ENCODE measurements around the gene SND1.
"Not testable (repeated sequence)": the region's sequence is repeated elsewhere in the genome, so short reads cannot be mapped to it uniquely, and the experiment has no call there.

SND1 gene

DNA sequence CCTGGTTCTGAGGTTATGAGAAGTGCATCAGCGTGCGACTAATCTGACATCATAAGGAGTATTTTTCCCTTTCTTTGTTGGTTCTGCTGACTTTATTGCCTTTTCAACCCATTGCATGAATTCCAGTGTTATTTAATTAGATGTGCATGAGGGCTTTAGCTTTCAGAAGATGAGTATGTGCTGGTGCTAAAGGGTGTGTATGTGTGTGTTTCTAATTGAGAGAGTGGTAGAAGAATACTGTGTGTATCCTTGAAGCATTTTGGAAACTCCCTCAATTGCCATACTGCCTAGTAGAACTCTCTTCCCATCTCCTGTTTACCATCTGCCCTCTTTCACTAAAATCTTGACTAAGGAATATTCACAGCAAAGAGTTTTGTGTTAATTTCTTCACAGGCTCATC, 158.1 kb downstream of the SND1 start:
- no peak for DNase-seq

DNA sequence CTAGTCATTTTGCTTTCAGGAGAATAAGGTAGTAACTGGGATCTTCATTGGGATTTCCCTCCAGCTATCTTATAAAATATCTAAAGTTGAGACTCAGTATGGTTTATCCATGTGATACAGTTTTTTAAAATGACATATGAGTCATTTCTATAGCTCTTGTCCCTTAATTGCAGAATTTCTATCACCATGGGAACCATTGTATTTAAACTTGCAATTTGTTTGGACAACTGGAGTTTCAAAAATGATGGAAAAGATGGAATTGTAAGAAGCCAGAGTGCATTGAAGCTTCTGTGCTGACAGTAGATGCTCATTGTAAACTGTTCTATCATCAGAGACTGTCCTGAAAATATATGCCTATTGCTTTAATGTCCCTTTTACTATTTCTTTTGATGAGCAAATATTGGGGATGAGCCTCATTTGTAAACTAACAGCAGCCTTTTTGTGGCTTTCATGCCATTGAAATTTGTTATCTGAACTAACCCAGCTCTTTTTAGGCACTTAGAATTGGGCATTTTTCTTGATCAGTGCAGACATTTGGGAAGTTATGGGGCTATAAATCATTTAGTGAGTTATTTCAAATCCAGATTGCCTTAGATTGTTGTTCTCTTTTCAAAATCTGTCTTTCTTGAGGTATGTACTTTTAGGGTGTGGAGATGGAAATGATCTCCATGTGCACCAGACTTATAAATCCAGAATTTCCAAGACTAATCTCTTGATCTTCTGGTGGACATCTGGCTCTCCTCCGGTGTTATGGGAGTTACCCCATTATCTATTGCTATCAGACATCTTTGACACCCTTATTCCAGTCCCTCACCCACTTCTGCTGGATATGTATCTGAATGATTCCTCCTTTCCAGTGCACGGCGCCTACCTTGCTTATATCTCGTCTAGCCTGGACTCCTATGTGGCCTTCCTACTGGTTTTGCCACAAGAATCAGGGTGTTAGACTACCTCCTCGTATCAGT, 159.0 kb downstream of the SND1 start:
- peak in 1 of 3 donors; percentile 21 for DNase-seq

DNA sequence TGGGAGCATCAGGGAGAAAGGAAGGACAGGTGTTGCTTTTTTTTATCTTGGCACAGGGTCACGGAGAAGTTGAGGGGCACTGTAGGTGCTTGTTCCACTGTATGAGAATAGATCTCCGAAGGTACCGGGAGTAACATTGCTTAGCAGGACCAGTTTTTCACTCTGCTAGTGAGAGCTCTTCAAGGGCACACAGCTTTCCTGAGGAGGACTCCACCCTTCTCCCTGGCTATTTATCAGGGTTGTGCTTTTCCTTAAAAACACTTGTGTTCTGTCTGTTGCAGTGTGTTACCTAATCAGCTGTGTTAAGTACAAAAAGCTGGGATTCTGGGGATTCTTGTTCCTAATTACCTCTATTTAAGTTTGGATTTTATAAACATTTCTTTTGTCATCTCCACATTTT, 160.5 kb downstream of the SND1 start:
- no peak for DNase-seq

DNA sequence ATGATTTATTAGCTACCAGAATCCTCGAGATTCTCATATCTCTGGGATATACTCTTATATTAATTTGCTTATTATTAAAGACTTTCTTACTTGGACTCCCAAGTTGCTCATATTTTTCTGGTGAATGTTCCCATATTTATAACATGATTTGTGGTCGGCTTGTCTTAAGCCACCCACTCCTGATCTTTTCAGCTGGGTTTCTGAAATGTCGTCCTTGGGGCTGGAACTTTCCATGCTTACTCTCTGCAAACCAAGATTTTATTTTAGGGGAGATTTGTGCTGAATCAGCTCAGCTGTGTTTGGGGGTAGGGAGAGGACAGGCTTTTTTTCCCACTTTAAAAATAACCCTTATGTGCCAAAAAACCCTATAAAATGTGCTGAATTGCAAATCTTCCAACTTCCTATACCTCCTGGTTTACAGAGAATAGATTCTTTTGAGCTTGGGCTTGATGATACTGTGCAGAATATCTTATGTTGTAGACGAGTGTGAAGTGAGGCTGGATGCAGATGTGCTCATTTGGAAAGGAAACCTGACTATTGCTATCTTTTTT, 162.1 kb downstream of the SND1 start:
- DNase-seq = no peak

DNA sequence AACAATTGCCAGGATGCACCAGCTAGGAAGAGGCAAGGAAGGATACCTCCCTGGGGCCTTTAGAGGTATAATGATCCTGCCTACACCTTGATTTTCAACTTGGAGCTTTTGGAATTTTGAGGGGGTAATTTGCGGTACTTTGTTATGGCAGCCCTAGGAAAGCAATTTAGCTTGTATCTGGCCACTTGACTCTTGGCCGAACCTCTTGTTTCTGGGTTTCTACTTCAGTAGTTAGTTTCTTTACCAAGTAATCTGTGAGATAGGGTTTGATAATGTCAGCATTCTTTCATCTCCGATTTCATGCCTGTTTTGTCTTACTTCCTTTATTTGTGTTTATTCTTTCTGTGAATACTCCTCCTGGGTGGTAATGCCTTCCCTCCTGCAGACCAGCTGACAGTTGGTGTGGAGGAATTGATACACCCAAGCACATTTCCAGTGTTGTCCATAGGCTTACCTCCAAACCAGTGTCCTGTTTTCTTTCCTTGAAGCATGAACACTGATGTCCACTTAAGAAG, 163.7 kb downstream of the SND1 start:
- DNase-seq = no peak

DNA sequence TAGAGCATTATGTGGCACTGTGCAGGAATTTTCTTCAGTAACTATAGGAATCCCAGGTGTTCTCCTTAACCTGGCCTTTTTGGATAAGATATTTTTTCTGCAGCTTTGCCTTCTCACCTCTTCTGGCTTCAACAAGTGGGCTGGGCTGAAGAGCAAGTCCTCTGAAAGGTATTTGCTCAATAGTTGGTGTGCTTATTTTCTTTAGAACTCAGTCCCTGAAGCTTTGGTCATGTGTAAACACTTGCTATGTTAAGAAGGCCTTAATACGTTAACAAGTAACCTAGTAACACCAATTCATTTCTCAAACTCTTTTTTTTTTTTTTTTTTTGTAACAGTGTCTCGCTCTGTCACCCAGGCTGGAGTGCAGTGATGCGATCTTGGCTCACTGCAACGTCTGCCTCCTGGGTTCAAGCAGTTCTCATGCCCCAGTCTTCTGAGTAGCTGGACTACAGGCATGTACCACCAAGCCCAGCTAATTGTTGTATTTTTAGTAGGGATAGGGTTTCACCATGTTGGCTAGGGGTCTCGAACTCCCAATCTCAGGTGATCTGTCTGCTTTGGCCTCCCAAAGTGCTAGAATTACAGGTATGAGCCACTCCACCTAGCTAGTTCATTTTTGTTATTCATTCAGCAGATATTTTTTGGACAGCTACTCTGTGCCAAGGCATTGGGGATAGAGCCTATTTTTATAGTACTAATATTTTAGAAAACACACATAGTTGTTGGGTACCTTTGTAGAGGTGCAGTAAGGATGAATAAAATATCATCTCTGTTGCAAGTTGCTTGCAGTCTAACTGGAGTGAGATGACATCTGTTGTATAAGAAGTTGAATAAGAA, 164.6 kb downstream of the SND1 start:
- no peak for DNase-seq

DNA sequence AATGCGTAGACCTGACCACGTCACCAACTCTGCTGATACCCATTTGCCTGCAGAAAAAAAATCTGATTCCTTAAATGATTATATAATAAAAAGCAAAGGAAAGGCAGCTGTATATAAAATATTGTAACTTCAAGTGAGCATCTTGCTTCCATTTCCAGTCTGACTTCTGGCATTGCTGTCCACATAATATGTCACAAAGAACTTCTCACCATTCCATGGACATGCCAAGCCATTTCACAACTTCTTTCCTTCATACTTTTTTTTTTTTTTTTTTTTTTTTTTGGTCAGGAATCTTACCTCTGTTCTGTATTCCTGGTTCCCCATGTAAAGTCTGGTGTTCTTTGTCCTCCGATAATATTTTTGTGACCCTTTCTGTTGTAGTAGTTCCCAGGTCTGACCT, 165.5 kb downstream of the SND1 start:
- no peak for DNase-seq

DNA sequence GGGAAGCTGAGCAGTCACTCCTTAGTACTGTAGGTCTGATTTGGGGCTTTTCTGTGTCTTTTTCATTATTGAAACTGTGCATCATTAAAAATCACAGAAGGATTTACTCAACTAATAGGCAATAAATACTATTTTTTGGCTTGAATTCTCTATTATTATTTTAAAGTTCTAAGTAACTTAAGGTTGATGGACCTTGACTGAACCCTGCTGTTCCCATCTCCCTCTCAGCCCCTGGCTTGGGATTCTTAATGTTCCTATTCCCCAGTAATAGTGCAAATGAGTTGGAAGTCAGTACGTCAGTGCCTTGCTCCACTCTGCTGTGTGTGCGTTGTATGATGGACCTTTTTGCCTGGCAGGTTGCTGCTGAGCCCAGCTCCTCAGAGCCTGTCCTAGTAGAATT, 166.3 kb downstream of the SND1 start:
- no peak for DNase-seq

DNA sequence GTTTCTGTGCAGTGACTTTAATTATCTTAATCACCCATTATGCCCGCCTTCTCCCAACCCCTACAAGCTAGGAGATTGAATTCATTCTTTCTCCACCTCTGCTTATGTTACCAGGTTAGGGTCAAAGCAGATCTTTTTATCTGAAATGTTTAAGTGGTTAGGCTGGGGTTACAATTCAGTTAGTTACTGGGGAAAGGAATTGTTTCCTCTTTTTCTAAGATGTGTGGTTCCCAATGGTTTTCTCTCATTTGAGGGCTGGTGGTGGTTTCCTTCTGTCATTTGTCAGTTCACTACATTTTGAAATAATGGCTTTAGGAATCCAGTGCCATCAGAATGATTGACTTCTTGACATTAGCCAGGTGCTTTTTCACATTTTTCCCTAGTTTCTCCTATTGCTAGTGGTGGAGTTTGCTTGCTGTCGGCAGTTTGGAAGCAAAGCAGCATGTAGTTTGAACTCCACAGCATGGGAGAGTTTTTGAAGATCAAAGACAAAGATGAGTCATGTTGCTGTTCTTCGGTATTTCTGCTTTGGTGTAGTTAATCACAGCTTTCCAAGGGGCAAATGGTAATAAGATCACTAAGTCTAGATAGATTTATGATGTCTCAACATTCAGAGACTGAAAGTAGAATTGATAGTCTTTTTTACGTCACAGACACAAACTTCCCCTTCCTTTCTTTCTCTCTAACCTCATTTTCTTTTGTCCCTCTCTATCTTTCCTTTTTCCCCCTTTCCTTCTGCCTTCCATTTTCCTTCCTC, 168.2 kb downstream of the SND1 start:
- peak; percentile 58 to 84 (median 81) for DNase-seq

DNA sequence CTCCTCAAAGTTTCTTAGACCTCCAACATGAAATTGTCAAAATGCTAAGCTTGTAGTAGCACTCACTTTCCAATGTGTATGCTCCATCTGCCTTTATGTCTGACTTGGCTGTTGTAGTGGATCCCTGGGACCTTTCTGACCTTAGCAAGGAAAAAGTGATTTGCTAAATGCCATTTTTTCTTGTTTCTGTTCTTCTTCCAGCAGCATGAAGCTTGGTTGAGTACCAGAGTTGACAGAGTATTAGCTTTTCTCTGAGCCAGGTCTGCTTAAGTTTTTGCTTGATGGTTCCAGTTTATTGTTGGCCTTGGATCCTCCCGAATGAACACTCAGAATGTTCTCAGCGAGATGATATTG, 168.7 kb downstream of the SND1 start:
- no peak for DNase-seq

DNA sequence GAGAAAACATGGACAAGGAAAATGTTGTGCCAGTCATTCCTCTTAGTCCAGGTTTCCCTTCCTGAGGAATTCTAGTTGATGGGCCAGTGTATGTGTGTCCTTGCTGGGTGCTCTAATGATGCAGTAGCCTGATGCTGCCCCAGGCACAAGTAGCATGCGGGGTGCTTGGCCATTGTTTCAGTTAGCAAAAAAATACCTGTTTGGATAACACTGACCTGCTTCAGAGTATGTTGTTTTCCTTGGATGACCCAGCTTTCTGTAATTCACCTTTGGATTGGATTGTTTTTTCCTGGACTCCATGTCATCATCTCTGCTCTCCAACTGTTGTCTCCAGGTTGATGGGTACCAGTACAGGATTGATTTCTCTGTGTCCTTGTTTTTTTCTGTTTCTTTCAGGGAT, 169.2 kb downstream of the SND1 start:
- DNase-seq = no peak

DNA sequence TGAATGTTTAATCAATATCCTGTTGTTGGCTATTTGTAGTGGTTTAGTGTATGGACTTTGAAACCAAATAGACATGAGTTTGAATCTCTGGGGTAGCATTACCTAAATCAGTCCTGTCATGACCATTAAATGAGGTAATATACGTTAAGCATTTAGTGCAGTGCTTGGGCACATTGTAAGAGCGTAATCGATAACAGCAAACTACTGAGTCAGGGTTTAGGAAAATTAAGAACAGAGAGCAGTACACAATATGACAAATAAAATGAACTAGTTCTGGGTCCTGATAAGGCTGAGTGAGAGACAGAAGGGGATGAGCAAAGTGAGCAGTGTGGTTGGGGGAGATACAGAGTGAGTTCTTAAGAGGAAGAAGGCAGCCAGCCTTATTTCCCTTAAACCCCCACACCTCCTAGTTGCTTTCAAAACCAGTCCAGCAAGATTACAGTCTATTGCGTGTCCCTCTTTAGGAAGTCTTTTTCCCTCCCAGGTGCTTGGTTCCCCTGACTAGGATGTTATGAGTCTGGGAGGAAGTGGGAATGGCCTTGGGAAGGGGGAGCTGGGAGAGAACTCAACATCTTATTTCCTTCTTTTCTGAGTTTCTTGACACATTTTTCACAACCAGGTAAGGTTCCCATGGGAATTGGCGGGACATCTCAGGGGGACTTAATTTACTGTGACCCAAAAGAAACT, 171.0 kb downstream of the SND1 start:
- peak in 2 of 3 donors; percentile 14 to 23 for DNase-seq

DNA sequence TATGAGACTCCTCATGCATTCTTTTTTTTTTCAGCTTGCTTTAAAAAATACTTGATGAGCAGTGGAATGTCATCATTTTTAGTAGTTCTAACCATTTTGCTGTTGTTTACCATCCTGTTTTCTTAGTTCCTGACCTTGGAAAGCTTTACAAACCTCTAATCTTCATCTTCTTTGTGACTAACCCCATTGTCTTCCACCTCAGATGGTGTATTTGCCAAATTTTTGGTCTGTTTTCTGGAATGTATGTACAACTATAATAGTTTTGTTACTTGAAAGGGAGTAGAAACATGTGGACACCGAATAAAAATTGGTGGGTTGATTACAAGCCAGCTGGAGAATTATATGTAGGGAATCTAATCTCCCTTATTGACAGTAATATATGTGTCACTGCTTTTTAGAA, 172.7 kb downstream of the SND1 start:
- no peak for DNase-seq

DNA sequence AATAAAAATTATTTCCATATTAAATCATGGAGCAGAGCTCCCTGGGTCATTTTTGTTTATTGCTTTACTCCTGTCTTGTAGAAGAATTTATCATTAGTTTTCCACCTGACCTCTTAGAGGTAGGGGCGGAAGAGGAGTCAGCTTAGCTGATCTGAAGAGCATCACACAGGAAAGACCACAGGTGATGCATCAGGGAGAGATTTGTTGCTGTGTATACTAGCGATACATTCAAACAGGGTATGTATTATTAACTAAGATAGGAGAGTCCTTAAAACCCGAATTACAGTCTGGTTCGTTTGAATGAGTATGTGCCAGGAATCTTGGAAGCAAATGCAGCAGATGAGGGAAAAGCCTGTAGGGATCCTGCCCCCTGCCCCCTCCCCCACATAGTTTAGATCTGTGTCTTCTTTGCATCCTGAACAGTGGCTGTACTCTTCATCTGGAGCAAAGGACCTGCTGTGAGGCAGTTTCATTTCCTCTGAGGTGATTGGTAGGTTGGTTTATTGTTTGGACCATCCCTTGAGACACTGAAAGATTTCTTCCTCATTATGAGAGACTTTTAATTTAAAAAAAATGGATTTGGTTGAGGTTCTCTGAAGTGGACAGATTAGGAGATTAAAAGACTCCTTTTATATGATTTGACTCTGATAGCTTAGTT, 177.0 kb downstream of the SND1 start:
- no peak for DNase-seq

DNA sequence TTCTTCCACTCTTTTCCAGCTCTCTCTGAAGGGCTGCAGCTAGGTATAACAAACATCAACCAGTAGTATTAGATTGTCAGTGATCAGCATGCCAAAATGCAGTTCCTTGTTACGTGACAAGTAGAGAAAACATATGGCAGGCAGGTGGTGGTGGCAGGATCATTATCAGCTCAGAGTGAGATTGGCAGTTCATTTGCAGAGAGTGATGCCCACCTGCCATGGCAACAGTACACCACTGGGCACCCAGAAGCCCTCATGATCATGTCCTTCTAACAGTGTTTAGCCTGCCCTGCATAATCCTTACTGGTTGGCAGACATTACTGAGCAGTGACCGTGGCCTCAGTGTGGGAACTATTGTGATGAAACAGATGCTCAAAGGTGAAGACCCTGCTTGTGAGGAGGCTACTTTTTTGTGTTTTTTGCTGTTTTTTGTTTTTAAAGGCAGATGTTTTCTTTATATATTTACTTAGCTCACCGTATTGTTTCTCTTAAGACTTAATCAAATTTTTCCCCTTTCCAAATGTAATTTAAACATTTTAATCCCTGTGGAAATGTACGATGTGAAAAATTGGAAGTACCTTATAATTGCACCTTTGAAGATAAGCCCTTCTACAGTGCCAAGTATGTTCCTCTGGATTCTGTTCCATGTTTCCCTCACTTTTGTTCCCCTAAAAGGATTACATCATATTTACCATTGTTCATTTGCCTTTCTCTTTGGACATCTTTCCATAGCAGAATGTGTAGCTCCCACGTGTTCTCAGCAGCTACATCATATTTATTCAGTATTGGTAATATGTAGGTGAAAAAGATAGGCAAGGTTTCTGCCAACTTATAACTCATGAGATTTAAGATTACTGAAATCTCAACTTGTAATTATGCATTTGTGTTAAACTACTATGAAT, 179.6 kb downstream of the SND1 start:
- no peak for DNase-seq

DNA sequence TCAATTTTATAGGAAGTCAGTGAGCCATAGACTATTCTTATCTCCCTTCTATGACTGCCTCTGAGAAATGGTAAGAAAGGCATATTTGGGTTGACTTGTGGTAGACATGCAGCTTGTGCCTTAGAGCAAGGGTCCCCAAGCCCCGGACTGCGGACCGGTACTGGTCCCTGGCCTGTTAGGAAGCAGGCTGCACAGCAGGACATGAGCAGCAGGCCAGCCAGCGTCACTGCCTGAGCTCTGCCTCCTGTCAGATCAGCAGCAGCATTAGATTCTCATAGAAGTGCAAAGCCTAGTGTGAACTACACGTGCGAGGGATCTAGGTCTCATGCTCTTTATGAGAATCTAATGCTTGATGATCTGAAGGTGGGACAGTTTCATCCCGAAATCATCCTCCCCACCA, 180.6 kb downstream of the SND1 start:
- DNase-seq = no peak

DNA sequence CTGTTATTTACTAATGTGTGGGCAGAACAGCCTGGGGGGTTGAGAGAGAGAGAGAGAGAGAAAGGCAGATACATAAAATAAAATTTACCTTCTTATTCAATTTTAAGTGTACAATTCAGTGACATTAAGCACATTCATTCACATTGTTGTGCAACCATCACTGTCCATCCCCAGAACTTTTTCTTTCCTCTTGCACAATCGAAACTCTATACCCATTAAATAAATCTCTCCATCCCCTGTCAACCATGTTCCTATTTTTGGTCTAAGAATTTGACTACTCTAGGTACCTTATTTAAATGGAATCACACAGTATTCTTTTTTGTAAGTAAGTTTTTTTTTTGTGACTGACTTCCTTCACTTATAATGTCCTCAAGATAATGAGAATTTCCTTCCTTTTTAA, 181.6 kb downstream of the SND1 start:
- peak in 2 of 3 donors; percentile 29 to 36 for DNase-seq

DNA sequence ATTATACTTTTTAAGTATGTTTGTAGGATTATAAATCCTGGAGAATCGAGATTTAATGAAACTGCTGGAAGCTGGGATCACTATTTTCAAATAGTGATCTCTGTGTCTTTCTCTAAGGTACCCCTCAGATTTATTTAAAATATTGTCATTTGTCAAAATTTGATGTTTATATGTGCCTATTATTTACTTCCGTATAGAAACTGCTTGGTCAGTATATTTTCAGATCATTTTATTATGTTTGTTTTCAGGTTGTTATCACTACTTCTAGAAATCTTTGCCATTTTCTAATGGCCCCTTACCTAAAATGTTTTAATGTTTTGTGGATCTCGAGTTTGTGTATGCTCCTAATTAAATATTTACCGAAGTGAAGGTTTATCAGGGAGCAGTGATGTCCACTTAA, 183.7 kb downstream of the SND1 start:
- no peak for DNase-seq

DNA sequence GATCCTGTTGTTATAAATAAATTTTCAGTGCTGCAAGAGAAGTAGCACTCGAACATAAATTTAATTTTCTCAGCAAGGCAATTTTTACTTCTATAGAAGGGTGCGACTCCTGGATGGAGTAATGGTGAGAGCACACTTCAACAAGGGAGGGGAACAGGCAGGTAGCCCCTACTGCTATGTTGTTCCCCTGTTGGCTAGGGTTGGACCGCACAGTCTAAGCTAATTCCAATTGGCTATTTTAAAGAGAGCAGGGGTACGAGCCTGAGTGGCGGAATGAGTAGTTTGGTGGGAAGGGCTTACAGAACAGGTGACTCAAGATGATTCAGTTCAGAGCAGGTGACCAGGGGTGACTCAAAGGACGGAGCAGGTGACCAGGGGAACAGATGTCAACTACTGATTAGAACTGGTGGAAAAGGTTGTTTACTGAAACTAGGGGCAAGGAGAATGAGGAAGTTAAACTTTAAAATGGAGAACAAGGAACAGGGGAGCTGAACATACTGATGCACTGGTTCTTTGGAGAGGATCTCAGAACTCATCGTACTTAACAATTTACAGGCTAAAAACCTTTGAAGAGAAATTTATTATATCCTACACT, 185.9 kb downstream of the SND1 start:
- not testable (repeated sequence) for DNase-seq

DNA sequence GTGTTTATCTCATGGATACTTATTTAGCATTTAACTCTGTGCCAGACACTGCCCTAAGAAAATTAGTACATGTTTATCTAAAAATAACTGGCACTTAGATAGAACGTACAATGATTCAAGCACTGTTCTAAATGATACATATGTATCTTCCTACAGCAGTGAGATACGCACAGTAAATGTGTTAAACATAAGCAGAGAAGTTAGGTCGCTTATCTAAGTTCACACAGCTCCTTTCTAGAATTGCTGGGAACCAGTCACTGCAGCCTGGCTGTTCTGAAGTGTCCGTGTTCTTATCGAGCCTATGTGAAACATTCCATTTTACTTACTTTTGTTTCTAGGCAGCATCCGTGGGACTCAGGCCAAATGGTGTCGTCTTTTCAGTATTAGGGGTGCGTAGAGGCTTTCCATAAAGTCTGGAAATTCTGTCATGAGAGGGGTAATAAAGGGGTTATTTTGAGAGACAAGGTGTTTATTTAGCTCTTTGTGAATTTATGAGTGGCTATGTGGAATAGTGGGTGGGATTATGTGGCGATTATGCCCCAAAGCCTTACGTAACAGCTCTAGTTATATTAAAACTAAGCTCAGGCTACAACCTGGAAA, 186.9 kb downstream of the SND1 start:
- no peak for DNase-seq

Data from suppressor macrophage treated with lipopolysaccharide for 1 hour (primary cell).